ENCODE measurements around the gene UPF2.

DNA sequence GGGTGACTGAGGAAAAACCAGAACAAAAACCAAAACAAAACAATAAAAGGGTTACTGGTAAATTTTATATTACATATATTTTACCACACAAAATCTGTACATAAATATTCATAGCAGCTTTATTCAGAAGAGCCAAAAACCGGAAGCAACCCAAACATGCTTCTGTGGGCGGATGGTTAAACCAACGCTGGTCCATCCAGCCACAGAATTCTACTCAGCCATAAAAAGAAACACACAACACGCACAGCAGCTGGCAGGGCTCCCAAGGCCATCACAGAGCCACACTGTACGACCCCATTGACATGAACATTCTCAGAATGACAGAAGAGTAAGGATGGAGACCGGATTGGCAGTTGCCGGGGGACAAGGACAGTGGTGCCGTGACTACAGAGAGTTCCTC is 135.9 kb downstream of the UPF2 start:
- TF ChIP-seq POLR2AphosphoS5 (IDR thresholded peaks at IDR 0.05) (no peak), POLR2A (IDR thresholded peaks at IDR 0.05) (no peak), EP300 (IDR thresholded peaks at IDR 0.05) (no peak)
- TF ChIP-seq, protein P1, sequence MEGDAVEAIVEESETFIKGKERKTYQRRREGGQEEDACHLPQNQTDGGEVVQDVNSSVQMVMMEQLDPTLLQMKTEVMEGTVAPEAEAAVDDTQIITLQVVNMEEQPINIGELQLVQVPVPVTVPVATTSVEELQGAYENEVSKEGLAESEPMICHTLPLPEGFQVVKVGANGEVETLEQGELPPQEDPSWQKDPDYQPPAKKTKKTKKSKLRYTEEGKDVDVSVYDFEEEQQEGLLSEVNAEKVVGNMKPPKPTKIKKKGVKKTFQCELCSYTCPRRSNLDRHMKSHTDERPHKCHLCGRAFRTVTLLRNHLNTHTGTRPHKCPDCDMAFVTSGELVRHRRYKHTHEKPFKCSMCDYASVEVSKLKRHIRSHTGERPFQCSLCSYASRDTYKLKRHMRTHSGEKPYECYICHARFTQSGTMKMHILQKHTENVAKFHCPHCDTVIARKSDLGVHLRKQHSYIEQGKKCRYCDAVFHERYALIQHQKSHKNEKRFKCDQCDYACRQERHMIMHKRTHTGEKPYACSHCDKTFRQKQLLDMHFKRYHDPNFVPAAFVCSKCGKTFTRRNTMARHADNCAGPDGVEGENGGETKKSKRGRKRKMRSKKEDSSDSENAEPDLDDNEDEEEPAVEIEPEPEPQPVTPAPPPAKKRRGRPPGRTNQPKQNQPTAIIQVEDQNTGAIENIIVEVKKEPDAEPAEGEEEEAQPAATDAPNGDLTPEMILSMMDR (IDR thresholded peaks at IDR 0.05) = no peak
